Skin of body (tissue), 2 donors: ENCODE data around the gene ZKSCAN5. TPM values are rescaled to one million over a fixed set of nuclear protein-coding genes. Genes with fewer than 3 reads are reported as not detected.
A peak's percentile ranks its signal among the peaks of the same experiment; 100 is the strongest.
"Not testable (repeated sequence)": the region's sequence is repeated elsewhere in the genome, so short reads cannot be mapped to it uniquely, and the experiment has no call there.

Source experiments
- DNase-seq: peaks from one replicate; lab custom pipeline; 2025; lab: John Stamatoyannopoulos, UW
- total RNA-seq: library from RNA; depleted of rRNA; stranded (reverse); fragments of >200 nt; gene quantifications from one replicate; pipeline ENCODE4 v1.2.3, GENCODE V29; 2014

Gene ZKSCAN5
- total RNA-seq, 1 donor from 2014 or later: 6.2 TPM

DNA sequence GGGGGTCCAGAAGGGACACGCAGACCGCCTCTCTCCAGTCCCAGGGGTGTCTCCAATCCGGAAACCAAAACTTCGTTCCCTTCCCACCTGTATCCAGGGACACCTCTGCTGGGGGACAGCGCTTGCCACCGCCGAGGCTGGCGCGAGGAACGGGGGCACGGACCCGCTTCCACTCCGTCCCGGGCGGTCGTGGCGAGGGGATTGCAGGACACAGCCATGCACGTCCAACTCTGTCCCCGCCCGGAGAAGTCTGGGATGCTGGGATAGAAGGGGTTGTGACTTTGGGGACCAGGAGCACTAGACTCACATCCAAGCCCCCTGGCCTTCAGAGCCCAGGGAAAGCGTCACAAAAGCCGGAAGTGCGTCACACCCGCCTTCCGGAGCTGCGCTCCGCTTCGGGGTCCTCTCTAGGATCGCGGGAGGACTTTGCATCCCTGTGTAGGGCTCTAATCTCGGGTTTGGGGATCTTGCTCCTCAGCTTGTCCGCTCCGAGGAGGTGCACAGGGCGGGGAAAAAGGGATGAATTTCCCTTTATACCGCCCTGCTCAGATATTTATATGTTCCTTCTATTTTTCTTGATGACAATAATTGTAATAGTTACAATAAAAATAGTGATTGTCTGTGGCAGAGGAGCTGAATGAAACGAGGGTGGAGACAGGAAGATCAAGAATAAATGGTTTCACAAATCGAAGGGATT, 47.5 kb downstream of the ZKSCAN5 start, which contains the start of gene FAM200A:
TSS of gene FAM200A (minus strand) at position 348 of the 697 bp plus-strand sequence. CDS start 3,707 bp downstream, outside the sequence.
- peak; percentile 85 for DNase-seq

DNA sequence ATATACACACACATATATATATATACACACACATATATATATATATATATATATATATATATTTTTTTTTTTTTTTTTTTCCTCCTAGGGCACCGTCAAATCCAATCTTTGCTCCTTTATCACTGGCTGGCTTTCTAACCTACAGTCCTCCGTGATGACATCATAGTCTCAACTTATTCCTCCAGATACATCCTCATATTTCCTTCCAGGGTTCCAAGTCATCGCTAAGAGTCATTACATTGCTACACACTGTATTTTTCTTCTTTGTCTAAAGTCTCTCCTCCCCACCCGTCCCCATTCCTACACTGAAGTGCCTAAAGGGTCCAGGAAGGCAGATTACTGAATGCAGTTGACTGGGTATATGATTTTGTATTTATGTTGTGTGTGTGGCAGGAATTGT, 48.6 kb downstream of the ZKSCAN5 start:
- DNase-seq: no peak

DNA sequence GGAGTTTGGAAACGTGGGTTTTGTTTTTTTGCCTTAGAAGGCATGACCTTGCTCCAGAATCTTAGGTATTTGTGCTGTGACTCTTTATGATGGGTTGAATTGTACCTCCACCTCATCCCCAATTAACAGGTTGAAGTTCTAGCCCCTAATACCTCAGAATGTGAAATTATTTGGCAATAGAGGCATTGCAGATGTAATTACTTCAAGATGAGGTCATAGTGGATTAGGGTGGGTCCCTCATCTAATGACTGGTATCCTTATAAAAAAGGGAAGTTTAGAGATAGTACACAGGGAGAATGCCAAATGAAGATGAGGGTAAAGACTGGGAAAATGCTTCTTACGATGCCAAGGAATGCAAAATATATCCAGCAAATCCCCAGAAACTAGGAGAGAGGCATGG, 50.5 kb downstream of the ZKSCAN5 start:
- DNase-seq: no peak

DNA sequence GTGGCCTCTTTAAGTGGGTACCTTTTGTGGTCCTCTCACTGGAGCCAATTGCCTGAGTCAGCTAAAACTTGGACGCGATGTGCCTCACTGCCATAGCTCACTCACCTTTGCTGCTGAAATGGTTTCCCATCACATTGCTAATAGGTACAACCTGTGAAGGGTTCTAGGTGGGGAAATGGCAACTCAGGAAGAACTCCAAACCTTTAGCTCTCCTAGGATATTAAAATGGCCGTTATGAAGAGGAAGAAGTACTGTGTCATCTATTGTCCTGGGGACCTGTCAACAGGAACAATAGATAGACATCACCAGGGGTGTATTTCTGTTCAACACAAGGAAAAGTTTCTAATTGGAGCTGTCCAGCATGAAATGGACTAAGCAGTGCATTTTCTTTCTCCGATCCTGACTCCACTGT, 52.7 kb downstream of the ZKSCAN5 start:
- no peak for DNase-seq

DNA sequence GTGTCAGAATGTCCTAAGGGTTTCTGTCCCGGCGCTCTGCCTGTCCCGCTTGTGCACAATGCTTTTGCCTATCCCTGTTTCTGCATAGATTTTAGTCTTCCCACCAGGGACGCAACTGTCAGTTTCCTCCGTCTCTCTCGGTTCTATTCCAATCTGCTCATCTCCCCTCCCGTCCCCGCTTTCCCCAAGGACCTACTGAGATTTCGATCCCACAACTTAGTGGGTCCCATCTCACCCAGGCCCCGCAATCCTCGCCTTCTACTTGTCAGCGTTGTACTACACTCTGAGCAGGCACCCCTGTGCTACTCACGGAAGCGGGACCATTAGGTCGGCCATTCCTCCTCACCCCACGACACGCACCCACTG, 53.5 kb downstream of the ZKSCAN5 start:
- no peak for DNase-seq

DNA sequence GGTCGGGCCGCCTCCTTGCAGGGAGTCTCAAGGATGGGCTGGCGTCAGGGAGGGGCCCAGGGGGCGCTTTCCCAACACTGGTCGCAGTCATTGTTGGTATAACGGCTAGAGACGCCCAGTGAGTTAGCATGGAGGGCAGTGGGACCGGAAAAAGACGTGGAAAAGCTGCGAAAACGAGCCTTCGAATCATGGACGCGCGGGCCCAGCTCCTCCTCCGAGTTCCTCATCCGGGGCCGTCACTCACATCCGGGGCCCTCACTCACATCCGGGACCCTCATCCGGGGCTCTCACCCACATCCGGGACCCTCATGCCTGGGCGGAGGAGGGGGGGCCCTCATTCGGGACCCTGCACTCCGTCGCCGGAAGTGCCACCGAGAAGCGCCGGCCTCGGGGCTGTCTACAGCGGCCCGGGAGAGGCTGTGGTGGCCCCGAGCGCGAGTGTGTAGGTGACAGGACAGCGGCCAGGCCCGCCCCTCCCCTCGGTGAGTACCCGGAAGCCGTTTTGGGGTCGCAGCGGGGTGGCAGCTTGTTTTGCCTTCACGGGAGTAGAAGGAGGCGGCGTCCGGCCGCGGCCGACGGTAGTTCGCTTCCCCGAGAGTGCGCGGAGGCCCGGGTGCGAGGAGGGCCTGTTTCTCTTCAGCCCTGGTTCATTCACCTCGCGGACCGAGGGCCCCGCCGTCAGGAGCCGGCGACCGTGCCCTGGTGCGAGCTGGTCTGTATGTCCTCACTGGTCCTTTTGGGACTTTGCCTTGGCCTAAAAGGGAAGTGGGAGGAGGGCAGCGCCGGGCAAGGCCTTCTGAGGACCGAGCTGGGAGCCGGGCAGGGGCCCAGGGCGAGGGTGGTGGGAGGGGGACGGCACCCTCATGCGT, 54.1 kb downstream of the ZKSCAN5 start, which contains the start of gene ZNF655:
TSS of gene ZNF655 (plus strand) at position 337 of the 869 bp plus-strand sequence. CDS start 1,918 bp downstream, outside the sequence.
- peak; percentile 82 for DNase-seq

DNA sequence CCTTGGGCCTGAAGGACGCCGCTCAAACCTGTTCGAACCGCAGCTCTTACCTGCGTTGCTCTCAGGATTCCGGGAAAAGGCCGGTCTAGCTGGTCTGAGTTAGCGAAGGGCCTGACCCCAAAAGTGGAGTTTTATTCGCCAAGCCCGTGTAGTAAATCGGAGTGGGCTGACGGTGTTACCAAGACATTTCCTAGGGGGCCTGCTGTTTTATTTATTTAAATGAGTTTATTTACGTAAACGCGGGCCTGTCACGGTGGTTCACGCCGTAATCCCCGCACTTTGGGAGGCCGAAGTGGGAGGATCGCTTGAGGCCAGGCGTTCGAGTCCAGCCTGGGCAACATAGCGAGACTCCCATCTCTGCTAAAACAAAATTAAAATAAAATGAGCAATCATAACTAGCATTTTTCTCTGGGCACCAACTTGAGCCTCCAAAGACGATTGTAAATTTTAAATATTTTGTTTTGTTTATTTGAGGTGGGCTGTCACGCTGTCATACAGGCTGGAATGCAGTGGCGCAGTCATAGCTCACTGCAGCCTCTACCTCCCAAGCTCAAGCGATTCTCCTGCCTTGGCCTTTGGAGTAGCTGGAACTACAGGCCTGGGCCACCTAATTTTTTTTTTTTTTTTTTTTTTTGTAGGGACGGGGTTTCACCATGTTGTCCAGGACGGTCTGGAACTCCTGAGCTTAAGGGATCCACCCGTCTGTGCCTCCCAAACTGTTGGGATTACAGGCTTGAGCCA, 54.9 kb downstream of the ZKSCAN5 start:
- no peak for DNase-seq

DNA sequence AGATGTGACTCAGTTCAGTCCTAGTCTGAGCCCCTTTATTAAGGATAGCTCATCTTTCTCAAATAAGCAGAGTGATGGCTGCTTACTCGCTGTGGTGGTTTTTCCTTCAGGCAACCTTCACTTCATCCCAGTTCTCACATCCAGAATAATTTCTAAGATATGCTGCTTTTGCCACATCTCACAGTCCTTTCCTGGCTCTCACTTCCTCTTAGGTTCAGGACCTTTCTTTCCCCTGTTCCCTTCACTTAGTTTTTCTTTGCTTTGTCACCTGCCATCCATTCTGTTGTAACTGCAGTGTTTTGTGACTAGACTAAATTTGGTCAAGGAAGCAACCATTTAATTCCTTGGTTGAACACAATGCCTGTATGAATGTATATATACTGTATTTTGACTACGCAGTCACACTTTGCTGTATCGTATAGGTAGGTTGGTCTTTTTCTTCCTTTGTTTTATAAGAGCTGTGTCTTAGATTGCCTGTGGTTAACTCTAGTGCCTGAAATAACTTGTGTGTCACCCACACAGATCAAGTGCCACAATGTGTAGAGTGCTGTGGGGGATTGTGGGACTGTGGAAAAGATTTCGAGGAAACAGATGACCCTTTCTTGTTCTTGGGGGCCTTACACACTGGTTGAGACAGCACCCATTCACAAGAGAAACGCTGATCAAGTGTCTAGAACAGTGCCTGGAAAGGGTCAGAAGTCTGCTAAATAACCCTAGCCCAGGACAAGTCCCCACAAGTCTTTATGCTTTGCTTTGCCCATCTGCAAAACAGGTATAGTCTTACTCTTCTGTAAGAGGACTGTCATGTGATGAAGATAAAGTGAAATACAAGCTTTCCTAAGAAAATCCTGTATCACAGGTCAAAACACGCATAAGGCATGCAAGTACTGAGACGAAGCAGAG, 56.6 kb downstream of the ZKSCAN5 start:
- no peak for DNase-seq

DNA sequence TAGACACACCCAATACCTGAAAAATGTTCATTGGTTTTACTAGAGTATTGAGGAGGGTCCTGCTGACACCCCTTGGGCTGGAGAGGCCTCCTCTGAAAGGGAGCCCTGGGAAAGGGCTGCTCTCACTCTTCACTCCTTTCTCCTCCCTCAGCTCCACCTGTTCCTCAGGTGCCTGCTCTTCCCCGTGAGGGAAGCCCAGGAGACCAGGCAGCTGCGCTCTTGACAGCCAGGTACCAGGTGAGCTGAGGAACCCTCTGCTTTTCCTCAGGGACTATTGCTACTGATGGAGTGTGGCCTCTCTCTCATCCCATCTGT, 57.2 kb downstream of the ZKSCAN5 start:
- DNase-seq: no peak

DNA sequence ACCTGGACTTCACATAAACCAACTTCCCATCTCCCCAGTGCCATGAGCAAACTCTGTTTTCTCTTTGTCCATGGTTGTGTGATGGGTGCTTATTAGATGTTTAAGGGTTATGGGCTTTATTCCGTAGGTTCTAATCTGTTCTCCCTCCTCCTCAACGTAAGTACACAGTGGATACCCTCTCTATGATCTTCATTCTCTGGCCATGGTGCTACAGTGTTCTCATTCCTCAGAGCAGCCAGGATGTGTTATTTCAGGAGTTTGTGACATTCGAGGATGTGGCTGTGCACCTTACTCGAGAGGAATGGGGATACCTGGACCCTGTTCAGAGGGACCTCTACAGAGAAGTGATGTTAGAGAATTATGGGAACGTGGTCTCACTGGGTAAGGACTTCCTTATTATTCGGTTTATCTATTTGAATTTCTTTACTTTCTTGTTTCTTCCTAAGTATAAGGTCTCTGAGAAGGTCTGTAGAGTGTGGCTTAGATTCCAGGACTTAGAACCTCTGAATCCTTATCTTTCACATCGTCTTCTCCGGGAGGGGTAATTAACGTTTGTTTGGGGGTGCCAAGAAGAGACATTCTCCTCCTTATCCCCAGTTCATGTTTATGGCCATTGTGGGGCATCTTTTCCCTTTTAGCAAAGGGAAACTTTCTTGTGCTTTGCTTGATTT, 57.8 kb downstream of the ZKSCAN5 start:
- DNase-seq: no peak

DNA sequence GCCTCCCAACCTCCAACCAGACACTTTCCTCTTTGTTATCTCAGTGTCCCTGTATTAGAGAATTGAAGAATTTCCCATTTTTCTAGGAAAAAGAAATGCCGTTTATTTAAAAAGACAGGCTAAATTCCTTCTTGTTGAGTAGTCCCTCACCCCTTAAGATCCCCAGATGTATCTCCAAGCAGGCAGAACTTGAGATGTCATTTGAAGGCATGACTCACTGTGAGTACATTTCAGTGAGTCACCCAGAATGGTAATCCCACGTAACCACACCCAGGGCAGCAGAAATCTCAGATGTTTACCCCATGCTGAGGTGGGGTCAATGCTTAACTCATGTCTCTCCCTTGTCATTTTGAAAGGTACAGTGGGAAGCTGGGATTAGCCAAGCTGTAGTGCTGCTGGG, 58.4 kb downstream of the ZKSCAN5 start:
- no peak for DNase-seq

DNA sequence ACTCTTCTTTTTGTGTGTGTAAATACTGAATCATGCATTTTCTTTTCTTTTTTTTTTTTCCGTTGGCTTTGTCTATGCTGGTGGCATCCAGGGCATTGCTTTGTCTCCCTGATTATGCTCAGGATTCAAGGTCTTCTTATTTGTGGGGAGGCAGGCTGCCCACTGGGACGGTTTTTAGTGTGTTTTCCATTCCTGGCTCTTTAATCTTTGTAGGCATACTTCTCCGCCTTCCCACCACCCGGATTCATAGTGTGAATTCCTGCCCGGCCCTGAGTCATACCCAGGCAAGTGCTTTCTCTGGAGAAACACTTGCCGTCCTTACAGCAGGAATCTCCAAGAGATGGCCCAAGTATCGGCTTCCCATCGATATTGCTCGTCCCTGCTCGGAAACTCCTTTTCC, 59.2 kb downstream of the ZKSCAN5 start:
- no peak for DNase-seq

DNA sequence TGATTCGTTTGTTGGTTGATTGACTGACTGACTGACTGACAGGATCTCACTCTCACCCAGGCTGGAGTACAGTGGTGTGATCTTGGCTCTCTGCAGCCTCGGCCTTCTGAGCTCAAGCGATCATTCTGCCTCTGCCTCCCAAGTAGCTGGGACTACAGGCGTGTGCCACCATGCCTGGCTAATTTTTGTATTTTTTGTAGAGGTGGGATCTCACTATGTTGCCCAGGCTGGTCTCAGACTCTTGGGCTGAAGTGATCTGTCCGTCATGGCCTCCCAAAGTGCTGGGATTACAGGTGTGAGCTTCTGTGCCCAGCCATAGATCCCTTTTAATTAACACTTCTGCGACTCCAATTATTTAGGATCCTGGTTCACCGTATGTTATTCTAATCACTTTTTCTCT, 64.3 kb downstream of the ZKSCAN5 start:
- not testable (repeated sequence) for DNase-seq

DNA sequence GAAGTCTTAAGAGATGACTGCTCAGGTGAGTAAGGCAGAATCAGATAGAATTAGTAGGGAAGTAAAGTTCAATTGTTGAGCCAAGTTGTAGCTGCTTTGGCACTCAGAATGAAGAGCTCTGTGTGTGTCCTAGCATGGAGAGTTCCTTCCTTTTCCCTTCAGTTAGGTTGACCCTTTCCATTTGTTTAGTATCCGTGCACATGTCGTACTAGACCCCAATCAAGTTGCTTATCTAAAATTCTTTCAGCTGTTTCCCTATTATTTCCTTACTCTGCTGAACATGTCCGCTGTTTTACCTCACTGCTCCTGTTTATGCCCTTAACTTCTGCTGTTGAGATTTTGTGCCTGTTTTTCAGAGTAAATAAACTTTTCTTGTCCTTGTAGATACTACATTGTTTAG, 67.3 kb downstream of the ZKSCAN5 start:
- no peak for DNase-seq

DNA sequence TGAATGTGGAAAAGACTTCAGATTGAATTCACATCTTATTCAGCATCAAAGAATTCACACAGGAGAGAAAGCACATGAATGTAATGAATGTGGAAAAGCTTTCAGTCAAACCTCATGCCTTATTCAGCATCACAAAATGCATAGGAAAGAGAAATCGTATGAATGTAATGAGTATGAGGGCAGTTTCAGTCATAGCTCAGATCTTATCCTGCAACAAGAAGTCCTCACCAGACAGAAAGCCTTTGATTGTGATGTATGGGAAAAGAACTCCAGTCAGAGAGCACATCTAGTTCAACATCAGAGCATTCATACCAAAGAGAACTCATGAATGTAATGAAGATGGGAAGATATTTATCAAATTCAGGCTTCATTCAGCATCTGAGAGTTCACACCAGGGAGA, 68.8 kb downstream of the ZKSCAN5 start:
- DNase-seq: no peak

DNA sequence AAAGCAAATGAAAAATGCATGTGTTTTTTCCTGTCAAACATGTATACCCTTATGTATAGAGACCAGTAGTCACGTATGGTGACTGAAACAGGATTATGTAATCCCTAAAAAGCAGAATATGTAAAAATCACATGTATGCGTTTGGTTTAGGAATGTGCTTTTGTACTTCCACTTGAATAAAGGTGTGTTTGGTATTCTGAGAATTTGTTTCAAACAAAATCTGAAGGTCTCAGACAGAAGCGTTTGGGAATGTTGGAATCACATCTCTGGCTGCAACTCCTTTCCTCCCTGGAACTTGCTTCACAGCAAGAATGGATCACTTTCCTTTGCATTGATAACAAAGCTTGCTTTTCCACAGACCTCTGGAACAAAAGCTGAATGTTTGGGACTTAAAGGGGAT, 71.8 kb downstream of the ZKSCAN5 start:
- no peak for DNase-seq

DNA sequence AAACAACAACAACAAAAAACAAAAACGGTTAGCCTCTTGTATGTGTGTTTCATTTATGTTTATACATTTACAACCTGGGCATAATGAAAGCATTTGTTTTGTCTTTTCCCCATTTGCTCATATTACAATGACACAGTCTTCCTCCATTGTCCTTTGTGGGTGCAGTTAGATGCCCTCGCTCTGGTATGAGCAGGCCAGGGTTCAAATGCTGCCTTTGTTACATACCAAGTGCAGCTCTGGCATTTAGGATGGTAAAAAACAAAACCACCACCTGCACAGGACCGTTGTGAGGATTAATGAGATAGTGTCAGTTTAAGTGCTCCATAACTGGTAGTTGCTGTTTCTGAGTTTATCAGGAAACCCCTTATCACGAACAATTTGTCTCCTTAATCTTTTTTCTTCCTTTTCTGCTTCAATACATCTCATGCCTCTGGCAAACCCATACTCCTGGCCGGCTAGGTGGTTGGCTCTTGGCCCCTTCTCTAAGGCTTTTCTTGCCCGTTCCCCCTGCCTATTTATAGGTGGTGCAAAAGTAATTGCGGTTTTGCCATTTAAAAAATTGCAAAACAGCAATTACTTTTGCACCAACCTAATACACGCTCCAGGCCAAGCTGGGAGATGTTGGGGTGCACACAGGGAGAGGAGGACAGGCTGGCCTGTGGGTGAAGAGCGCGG, 75.0 kb downstream of the ZKSCAN5 start:
- no peak for DNase-seq

DNA sequence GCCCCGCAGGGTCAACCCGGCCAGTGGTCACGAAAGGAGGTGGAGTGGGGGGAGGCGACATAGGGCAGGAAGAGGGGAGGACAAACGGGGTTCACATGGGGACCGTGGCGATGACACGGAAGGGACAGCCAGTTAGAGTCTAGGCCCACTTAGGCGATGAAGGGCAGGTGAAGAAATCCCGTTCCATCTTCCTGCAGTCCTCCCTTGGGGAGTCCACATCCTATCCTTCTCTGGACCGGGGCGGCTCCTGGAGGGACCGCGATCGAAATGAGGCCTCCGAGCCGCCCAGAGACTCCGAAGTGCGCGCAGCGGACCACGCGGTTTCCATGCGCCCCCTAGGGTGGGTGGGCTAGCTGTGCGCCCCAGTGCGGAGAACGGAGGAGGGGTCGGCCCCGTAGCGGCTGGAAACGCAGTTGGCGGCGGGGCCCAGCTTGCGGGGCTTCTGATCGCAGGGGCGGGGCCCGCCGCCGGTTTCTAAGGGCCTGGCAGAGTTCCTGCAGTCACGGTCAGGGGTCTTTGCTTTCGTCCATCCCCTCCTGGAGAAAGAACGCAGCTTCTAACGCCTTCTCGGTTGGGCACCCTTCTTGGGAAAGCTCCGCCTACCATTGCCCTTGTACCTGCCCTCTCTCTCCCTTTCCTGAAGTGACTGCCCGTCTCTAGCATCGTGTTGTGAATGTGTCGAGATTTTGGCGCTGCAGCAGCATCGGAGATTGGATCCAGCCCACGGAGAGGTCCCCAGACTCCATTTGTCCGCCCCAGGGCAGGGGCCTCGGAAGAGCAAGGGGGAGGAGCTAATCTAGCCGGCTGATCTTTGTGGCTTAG, 75.7 kb downstream of the ZKSCAN5 start:
- peak; percentile 27 for DNase-seq

DNA sequence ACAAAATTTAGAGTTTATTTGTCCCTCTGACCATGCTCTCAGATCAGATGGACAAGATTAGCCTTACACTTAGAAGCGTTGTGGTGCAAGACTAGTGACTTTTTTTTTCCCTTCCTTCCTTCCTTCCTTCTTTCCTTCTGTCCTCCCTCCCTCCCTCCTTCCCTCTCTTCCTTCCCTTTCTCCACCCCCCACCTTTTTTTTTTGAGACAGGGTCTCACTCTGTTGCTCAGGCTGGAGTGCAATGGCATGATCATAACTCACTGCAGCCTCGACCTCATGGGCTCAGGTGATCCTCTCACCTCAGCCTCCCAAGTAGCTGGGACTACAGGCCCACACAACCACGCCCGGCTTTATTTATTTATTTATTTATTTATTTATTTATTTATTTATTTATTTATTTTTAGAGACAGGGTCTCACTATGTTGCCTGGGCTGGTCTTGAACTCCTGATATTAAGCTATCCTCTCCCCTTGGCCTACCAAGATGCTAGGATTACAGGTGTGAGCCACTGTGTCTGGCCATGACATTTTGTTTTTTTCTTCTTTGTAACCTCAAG, 76.4 kb downstream of the ZKSCAN5 start:
- not testable (repeated sequence) for DNase-seq
